GM23338 (cell line): Measurements from ENCODE around the gene RPLP2.

Source experiments
- CTCF ChIP-seq, 2 experiments: fragments of 200-600 bp in 1 of 2; sonication (generic) in 1 of 2; conservative IDR thresholded peaks; 2 replicates each; pipeline versions ENCODE4 v1.5.1 to v1.6.1; 2016 to 2017; ENCODE audit warnings: antibody characterized with exemption in 2 of 2, low read depth in 2 of 2, mild to moderate bottlenecking in 2 of 2, moderate library complexity in 1 of 2
- EZH2 ChIP-seq: fragments of 200-600 bp; sonication (generic); IDR thresholded peaks from one replicate; pipeline ENCODE4 v1.8.0; 2017; ENCODE audit warnings: antibody characterized with exemption, mild to moderate bottlenecking, low read depth; ENCODE audit not compliant: unreplicated experiment
- EZH2phosphoT487 ChIP-seq: fragments of 200-600 bp; sonication (generic); IDR thresholded peaks from one replicate; pipeline ENCODE4 v1.8.1; 2018; ENCODE audit warnings: antibody characterized with exemption; ENCODE audit not compliant: unreplicated experiment
- POLR2AphosphoS5 ChIP-seq: IDR thresholded peaks from 2 replicates; pipeline ENCODE4 v1.6.1; 2016; ENCODE audit warnings: antibody characterized with exemption, low read depth
- REST ChIP-seq: IDR thresholded peaks from one replicate; pipeline ENCODE4 v1.6.1; 2018; ENCODE audit warnings: antibody characterized with exemption; ENCODE audit not compliant: unreplicated experiment

GRCh38 chr11:770642-771616 lies 38.8 kb upstream of the RPLP2 start:
- TF ChIP-seq EZH2: no peak
- no peak for TF ChIP-seq CTCF (conservative IDR thresholded peaks at IDR 0.05; ENCODE audit: low read depth in 2 of 2)
- TF ChIP-seq POLR2AphosphoS5: no peak
- no peak for TF ChIP-seq REST
- no peak for TF ChIP-seq EZH2phosphoT487
